Esophagus squamous epithelium (tissue), 4 donors: ENCODE data around the gene MORC4.

Experiments
- POLR2A ChIP-seq, 4 donors: fragments of 450-650 bp; IDR thresholded peaks; one replicate each; pipeline ENCODE4 v1.6.1; 2017; ENCODE audit warnings: antibody characterized with exemption in 4 of 4, mild to moderate bottlenecking in 4 of 4, moderate library complexity in 3 of 4
- TF ChIP-seq, protein P1 (sequence below), 6 experiments: fragments of 450-650 bp in 4 of 6; fragments of 200-600 bp in 2 of 6; sonication (generic) in 2 of 6; IDR thresholded peaks; one replicate each; pipeline ENCODE4 v1.5.1; 2016 to 2019; ENCODE audit warnings: antibody characterized with exemption in 6 of 6, mild to moderate bottlenecking in 4 of 6, moderate library complexity in 4 of 6

DNA sequence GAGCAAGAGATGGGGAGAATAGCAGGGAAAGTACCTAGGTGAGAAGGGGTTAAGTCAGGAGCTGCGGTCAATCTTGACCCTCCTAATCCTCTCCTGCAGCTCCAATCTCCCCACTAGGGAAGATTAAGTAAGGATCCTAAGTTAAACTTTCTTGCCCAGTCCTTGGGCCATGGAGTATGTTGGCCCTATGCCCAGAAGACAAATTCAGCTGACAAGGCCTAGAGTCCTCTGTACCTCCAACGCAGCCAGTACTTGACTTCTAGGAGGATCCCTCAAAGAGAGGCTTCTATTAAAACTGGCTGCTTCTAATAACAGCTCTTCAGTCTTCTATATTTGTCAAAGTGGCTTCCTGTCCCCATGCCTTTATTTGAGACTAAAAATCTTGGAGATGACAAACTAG is 78.4 kb downstream of the MORC4 start:
- TF ChIP-seq, protein P1, sequence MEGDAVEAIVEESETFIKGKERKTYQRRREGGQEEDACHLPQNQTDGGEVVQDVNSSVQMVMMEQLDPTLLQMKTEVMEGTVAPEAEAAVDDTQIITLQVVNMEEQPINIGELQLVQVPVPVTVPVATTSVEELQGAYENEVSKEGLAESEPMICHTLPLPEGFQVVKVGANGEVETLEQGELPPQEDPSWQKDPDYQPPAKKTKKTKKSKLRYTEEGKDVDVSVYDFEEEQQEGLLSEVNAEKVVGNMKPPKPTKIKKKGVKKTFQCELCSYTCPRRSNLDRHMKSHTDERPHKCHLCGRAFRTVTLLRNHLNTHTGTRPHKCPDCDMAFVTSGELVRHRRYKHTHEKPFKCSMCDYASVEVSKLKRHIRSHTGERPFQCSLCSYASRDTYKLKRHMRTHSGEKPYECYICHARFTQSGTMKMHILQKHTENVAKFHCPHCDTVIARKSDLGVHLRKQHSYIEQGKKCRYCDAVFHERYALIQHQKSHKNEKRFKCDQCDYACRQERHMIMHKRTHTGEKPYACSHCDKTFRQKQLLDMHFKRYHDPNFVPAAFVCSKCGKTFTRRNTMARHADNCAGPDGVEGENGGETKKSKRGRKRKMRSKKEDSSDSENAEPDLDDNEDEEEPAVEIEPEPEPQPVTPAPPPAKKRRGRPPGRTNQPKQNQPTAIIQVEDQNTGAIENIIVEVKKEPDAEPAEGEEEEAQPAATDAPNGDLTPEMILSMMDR (IDR thresholded peaks at IDR 0.05) = no peak
- no peak for TF ChIP-seq POLR2A (IDR thresholded peaks at IDR 0.05)
